PC-9 (cell line): ENCODE data around the gene SCAF1. TPM values are rescaled to one million over a fixed set of nuclear protein-coding genes. Genes with fewer than 3 reads are reported as not detected.

Experiments used
- BruUV-seq: library from RNA; stranded (reverse); fragments of 400-500 nt; replicated peaks from 2 replicates; lab custom pipeline; 2021; lab: Mats Ljungman, UMichigan
- CTCF ChIA-PET: fragments of 300-600 bp; sonication (Branson Sonifier 250); formaldehyde crosslinking; loops from one replicate; lab custom pipeline; 2022; ENCODE audit warnings: antibody characterized with exemption; lab: Charles Lee
- POLR2A ChIA-PET: fragments of 300-600 bp; sonication (Branson Sonifier 250); formaldehyde crosslinking; loops from one replicate; lab custom pipeline; 2022; ENCODE audit warnings: antibody characterized with exemption; ENCODE audit not compliant: unreplicated experiment; lab: Charles Lee
- DNase-seq, 2 experiments: peaks; one replicate each; pipeline versions ENCODE4 v3.0.0 to v3.0.0-alpha.2; 2015 to 2022; ENCODE audit warnings: mixed read lengths in 1 of 2
- H2AFZ ChIP-seq: fragments of 200-600 bp; sonication (generic); 2 replicates; pipeline ENCODE4 v1.8.1; 2017; ENCODE audit warnings: antibody characterized with exemption
- H3F3A ChIP-seq: fragments of 200-600 bp; sonication (generic); 2 replicates; pipeline ENCODE4 v1.8.1; 2017; ENCODE audit warnings: antibody characterized with exemption, mild to moderate bottlenecking, low read depth; ENCODE audit not compliant: insufficient read depth
- H3K27ac ChIP-seq: fragments of 200-600 bp; sonication (generic); 2 replicates; pipeline ENCODE4 v1.6.1; 2016; ENCODE audit warnings: mixed run types
- H3K27me3 ChIP-seq: fragments of 200-600 bp; sonication (generic); 2 replicates; pipeline ENCODE4 v1.6.1; 2016; ENCODE audit warnings: low read depth, mixed run types; ENCODE audit not compliant: insufficient read depth
- H3K36me3 ChIP-seq: fragments of 200-600 bp; sonication (generic); 2 replicates; pipeline ENCODE4 v1.6.1; 2016; ENCODE audit warnings: low read depth, mixed run types
- H3K4me1 ChIP-seq: fragments of 200-600 bp; sonication (generic); replicated peaks from 2 replicates; pipeline ENCODE4 v1.6.1; 2016; ENCODE audit warnings: mixed run types; ENCODE audit not compliant: insufficient read depth
- H3K4me2 ChIP-seq: fragments of 200-600 bp; sonication (generic); 2 replicates; pipeline ENCODE4 v1.6.1; 2017; ENCODE audit warnings: mixed run types
- H3K4me3 ChIP-seq: fragments of 200-600 bp; sonication (generic); 2 replicates; pipeline ENCODE4 v1.6.1; 2016; ENCODE audit warnings: mixed run types
- H3K79me2 ChIP-seq: fragments of 200-600 bp; sonication (generic); 2 replicates; pipeline ENCODE4 v1.6.1; 2017; ENCODE audit warnings: low read depth, mixed run types
- H3K9me2 ChIP-seq: fragments of 200-600 bp; sonication (generic); 2 replicates; pipeline ENCODE4 v1.8.1; 2017; ENCODE audit warnings: mild to moderate bottlenecking; ENCODE audit not compliant: insufficient read depth
- H3K9me3 ChIP-seq: fragments of 200-600 bp; sonication (generic); 2 replicates; pipeline ENCODE4 v1.8.1; 2016; ENCODE audit warnings: low read depth; ENCODE audit not compliant: insufficient read depth
- H4K20me1 ChIP-seq: fragments of 200-600 bp; sonication (generic); 2 replicates; pipeline ENCODE4 v1.8.1; 2017; ENCODE audit not compliant: insufficient read depth
- CTCF ChIP-seq: fragments of 200-600 bp; sonication (generic); conservative IDR thresholded peaks from 2 replicates; pipeline ENCODE4 v1.6.1; 2017; ENCODE audit warnings: mixed run types, antibody characterized with exemption, mild to moderate bottlenecking, moderate library complexity
- EZH2 ChIP-seq: fragments of 200-600 bp; sonication (generic); IDR thresholded peaks from 2 replicates; pipeline ENCODE4 v1.8.0; 2017; ENCODE audit warnings: antibody characterized with exemption, low read depth
- intact Hi-C: fragments of 100-400 bp; cut with micrococcal nuclease; formaldehyde crosslinking; loops from one replicate; pipeline ENCODE4 v1.10.0; 2022; ENCODE audit not compliant: unreplicated experiment
- total RNA-seq: library from RNA; stranded (reverse); gene quantifications from 2 replicates; pipeline ENCODE4 v1.2.3, GENCODE V29; 2021

Gene SCAF1
- total RNA-seq, 1 experiment from 2014 or later, result 91.3 TPM

GRCh38 chr19:49690079-49690655 is 48.2 kb downstream of the SCAF1 start:
- Histone ChIP-seq H3K4me1 (no peaks in the 10 kb centered on the region), H3K36me3 (peaks cover 11% of the 10 kb centered on the region), H4K20me1 (peaks cover 49% of the 10 kb centered on the region), H3K4me2 (no peak overlapping the region), H2AFZ (no peak overlapping the region), H3K4me3 (no peak overlapping the region), H3K27ac (no peak overlapping the region), H3F3A (peaks cover 45% of the 10 kb centered on the region; the same call in 1 of the 2 replicates), H3K79me2 (peaks cover 5% of the 10 kb centered on the region; the same call in 1 of the 2 replicates), H3K9me3 (no peaks in the 10 kb centered on the region), H3K27me3 (no peaks in the 10 kb centered on the region), H3K9me2 (no peaks in the 10 kb centered on the region)
- TF ChIP-seq EZH2 (no peak), CTCF (no peak)
- POLR2A ChIA-PET, result no interaction called here
- no TSS peak for BruUV-seq
- no peak for DNase-seq
- intact Hi-C loops, result no loop called here
- CTCF ChIA-PET, result no interaction called here

GRCh38 chr19:49690656-49691242 is 48.7 kb downstream of the SCAF1 start, which contains the start of gene CPT1C:
Gene CPT1C (plus strand): TSS chr19:49691116. CDS start chr19:49692253, 1,137 bp downstream.
- Histone ChIP-seq H3K4me1 (no peaks in the 10 kb centered on the region), H2AFZ (no peak within 1 kb of the TSS), H3K27ac (no peak within 1 kb of the TSS), H3K27me3 (no peaks in the 10 kb centered on the region), H3K9me3 (no peaks in the 10 kb centered on the region), H3K4me3 (no peak within 1 kb of the TSS), H3K36me3 (peaks cover 6% of the 10 kb centered on the region; the same call in 1 of the 2 replicates), H4K20me1 (peaks cover 43% of the 10 kb centered on the region), H3F3A (peaks cover 39% of the 10 kb centered on the region; the same call in 1 of the 2 replicates), H3K9me2 (no peaks in the 10 kb centered on the region), H3K79me2 (no peaks in the 10 kb centered on the region), H3K4me2 (no peak within 1 kb of the TSS)
- ChIA-PET POLR2A (no interaction called here), CTCF (no interaction called here)
- DNase-seq, result no peak
- TF ChIP-seq EZH2 (no peak), CTCF (no peak)
- intact Hi-C loops, result no loop called here
- BruUV-seq, result no TSS peak

GRCh38 chr19:49691243-49692146 is 49.5 kb downstream of the SCAF1 start:
- no TSS peak for BruUV-seq

More at GRCh38 chr19:49691243-49692146, 49.5 kb downstream of the SCAF1 start:
- Histone ChIP-seq H3F3A (peaks cover 34% of the 10 kb centered on the region; the same call in 1 of the 2 replicates), H3K9me3 (no peaks in the 10 kb centered on the region), H3K4me3 (no peak overlapping the region), H3K9me2 (no peaks in the 10 kb centered on the region), H3K4me1 (no peaks in the 10 kb centered on the region), H2AFZ (no peak overlapping the region), H3K36me3 (no peaks in the 10 kb centered on the region; the same call in 1 of the 2 replicates), H3K4me2 (no peak overlapping the region), H4K20me1 (peaks cover 36% of the 10 kb centered on the region), H3K27ac (no peak overlapping the region), H3K27me3 (no peaks in the 10 kb centered on the region), H3K79me2 (no peaks in the 10 kb centered on the region)
- TF ChIP-seq CTCF, result no peak
- TF ChIP-seq EZH2, result no peak
- ChIA-PET CTCF (no interaction called here), POLR2A (no interaction called here)
- no peak for DNase-seq
- intact Hi-C loops, result no loop called here
